NCI-H1417 treated with DMSO at 0.1 percent for 48 hours (cell line): Measurements from ENCODE around the gene SALL3.

Source experiments
- DNase-seq: peaks from one replicate; lab custom pipeline; 2025; lab: John Stamatoyannopoulos, UW

SALL3 gene

DNA sequence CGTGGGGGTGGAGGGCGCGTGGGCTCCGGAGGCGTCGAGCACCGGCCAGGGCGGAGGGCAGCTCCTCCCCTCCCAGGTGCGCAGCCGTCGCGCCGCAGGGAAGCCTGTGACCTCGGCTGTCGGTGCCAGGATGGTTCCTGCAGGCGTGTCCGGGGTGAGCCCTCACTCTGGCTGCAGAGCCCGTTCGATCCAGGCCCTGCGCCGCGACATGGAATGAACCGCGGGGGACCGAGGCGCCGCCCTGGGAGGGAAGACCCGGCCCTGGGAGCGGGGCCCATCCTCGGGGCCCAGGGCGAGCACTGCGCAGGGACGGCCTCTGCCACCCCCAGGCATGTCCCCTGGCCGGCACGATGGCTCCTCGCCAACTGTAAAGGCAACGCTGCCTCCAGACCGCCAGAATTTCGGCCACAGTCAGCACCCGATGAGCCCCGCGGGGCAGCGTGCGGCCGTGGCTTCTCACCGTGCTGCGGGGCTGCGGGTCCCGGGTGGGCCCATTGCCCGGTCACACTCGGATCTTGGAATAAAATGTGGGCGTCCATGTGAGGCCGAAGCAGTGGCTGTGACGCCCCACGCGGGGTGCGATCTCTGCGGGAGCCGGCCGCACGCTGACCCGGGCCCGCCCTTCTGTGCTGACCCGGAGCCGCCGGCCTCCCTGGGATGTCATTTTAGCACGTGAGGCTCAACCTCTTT lies 26.6 kb downstream of the SALL3 start:
- DNase-seq = no peak

- DNase-seq = no peak
Observed at GRCh38 chr18:79007440-79007839, 27.8 kb downstream of the SALL3 start.

DNA sequence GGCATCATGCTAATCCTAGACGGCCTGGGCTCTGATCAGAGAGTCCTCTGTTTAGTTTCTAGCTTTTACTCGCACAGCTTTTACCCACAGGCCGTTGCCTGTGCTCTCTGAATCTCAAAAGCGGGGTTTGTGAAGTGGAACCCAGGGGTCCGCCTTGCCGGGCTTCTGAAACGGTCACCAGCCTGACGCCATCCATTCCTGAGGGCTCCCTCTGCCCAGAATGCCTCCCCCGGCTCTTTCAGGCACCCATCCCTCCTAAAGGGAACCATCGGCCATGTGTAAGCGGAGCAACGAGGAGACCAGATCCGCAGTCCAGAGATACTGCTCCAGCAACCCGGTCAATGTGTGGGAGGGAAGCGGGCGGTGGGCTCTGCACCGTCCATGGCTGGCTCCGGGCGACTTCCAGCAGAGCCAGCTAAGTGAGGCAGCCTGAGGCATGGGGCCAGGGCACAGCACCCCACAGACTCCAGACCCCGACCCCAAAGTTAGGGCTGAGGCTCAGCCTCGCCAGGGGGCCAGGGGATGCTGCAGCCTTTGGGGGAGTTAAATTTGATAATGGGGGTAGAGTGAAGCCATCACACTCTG lies 28.8 kb downstream of the SALL3 start:
- DNase-seq = no peak

DNA sequence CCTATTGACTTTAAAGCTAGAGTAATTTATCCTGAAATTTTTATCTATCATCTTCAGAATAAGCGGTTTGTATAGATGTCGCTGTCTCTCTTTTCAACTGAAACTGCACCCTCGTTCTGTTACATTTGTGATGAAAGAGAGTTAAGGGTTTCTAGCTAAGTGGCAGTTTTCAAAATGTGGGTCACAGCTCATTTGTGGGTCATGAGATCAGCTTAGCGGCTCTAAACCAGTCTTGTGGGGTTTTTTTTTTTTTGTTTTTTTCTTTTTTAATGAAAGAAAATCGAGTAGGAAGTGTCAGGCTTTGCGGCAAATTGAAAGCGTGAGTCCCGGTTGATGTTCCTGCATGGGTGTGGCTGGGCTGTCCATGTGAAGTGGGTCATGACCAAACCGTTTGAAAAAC lies 31.2 kb downstream of the SALL3 start:
- no peak for DNase-seq

- no peak for DNase-seq
Observed at GRCh38 chr18:79011300-79011870, 31.8 kb downstream of the SALL3 start.

DNA sequence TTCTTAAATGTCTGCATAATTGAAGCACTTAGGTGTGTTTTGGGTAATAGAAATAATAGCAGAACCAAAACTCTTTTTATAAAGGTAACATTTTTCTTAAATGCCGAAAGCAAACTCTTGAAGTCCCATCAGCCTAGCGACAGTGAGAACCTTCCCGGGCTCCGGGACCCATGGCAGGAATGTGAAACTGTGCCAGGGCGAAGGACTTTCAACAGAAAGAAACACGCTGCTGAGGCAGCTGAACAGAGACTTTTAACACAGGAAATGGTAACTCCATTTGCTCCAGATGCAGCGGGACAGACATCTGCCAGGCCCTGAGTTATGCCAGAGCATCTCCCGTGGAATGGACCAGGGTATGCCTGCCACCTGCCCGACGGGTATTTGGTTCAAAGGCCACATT lies 34.3 kb downstream of the SALL3 start:
- DNase-seq = no peak

- no peak for DNase-seq
Observed at GRCh38 chr18:79018911-79019310, 39.3 kb downstream of the SALL3 start.

DNA sequence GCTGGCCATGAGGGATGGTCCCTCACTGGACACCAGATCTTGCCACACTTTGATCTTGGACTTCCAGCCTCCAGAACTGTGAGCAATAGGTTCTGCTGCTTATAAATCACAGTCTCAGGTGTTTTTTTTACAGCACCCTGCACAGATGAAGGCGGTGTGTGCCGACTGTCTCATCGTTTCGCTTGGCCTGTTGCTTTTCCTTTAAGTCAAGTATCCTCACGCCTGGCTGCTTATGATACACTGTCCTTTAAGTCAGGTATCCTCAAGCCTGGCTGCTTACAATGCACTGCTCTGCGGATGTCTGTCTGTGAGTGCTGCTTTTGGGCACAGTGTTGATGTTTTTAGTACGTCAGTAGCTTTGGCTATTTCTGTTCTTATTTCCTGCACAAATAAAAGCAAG lies 40.3 kb downstream of the SALL3 start:
- DNase-seq = no peak

DNA sequence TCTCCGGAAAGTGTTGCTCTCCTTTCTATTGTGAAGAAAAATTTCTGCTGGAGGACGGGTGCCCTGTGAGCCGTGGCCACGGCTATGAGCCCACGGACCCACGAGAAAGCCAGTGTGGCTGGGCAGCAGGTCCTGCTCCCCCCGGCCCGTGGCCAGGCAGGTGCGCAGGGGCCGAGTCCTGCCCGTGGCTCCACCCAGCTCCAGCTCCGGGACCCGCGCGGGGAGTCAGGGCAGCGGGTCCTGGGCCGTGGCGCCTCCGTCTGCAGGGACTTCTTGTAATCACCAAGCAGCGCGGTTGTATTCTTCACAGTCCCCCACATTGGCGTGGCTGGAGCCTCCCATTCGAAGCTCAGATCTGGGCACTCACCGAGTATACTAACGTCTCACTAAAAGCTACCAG lies 43.0 kb downstream of the SALL3 start:
- DNase-seq = no peak

- no peak for DNase-seq
Observed at GRCh38 chr18:79026491-79026890, 46.9 kb downstream of the SALL3 start.

DNA sequence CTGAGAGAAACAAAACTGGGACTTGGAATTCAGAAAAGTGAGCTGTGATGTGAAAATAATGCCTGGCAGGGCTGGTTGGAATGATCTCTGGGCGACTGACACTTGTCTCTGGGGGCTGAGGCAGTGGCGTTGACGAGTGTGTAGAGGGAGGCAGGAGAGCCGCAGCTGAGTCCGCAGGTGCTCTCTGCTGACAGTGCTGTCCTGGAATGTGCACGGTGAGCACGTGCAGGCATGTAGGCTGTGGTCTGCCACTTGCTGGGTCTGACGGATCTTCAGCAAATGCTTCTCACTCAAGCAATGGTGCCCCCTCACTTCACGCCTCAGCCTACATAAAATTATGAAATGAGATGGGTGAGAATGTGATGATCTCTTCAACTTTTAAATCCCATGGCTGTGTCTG lies 51.1 kb downstream of the SALL3 start:
- DNase-seq = no peak

DNA sequence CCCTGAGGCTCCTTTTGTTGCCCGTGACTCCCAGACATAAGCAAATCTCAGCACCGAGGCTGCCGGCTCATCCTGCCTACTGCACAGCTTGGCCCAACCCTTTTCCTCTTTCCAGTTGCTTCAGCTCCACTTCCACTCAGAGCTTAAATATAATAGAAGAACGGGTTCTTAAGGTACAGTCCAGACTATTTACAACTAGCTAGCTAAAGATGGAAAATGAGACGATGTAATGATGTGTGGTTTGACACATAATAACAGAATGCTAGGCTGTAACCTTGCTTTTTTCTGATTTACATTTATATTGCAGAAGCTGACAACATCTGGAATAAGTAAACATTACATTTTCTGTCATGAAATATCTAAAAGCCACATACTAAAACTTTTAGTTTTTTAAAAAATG lies 62.7 kb downstream of the SALL3 start:
- no peak for DNase-seq

DNA sequence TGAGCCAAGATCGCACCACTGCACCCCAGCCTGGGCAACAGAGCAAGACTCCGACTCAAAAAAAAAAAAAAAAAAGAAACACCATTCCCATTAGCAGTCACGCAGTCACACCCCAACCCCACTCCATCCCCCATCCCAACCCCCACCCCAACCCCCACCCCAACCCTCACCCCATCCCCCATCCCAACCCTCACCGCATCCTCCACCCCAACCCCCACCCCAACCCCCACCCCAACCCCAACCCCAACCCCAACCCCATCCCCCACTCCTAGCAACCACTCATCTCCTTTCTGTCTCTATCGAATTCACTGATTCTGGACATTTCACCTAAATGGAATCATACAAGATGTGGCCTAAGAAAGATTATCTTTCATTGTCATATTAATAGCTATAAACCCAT lies 63.7 kb downstream of the SALL3 start:
- no peak for DNase-seq

- DNase-seq = no peak
Observed at GRCh38 chr18:79046522-79046921, 66.9 kb downstream of the SALL3 start.

DNA sequence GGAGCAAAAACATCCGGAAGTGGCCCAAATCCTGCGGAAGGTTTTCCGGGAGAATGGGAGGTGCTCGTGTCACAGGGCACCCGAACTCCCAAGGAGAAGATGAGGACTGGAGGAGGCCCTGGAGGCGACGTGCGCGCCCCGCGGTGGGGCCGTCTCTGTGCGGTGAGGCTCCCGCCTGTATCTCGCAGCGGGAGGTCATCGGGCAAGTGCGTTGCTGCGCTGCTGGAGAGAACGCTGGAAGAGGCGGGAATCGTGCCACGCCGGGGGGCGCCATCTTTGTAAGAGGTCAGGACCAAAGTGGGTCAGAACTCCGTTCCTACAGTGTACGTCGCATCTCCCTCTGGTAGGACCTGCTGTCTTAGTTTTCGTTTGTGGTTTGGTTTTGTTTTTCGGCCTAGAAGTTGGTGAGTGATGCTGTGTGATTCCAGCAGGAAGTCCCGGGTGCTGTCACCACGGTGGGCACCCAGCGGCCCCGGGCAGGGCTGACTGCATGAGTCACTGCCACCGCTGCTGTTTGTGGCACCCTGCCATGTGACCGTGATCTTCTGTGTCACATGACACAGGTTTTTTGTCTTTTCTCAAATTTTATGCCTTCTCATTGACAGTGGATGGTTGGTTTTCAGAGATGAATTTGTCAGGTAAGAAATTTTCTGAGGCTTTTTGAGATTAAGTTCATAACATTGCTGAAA lies 68.1 kb downstream of the SALL3 start:
- DNase-seq = no peak

DNA sequence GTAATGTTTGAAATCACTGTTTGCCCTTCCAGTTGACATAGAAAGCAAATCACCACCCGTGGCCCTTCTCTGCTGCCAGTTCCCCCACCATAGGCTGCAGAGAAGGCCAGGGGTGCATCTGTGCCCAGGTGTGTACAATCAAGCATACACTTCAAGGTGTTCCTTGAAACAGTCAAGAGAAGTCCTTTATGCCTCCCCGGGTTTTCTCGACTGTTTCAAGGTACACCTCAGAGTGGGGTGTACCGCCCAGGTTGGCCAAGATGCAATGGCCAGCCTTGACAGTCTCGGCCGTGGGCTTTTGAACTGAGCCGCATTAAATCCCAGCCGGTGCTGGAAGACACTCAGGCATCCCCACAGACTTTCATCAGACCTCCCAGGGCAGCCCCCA lies 68.6 kb downstream of the SALL3 start:
- no peak for DNase-seq

DNA sequence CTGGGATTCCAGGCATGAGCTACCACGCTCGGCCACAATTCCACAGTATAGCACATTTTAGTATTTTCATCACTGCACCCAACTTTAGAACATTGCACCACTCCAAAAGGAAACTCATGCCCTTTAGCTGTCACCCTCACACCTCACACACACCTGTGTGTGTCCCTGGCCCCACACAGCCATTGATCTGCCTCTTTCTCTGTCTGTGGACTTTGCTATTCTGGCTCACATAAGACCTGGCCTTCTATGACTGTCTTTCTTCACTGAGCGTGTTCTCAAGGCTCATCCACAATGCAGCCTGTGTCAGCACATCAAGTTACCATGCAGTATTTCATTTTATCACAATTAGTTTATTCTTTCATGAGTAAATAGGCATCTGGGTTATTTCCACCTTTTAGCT lies 69.9 kb downstream of the SALL3 start:
- no peak for DNase-seq
